ENCODE data around the gene TSPAN4. TPM values are rescaled to one million over a fixed set of nuclear protein-coding genes. Genes with fewer than 3 reads are reported as not detected.

TSPAN4 gene
- total and polyA plus RNA-seq, 9 of the 15 experiments (the other 6 are each of a cell fraction or from before 2014, with no cell fraction given), result 0.07 to 31.0 (median 15.7) TPM

GRCh38 chr11:875769-876301 is 33.2 kb downstream of the TSPAN4 start (continued):
- TF ChIP-seq, protein P1, sequence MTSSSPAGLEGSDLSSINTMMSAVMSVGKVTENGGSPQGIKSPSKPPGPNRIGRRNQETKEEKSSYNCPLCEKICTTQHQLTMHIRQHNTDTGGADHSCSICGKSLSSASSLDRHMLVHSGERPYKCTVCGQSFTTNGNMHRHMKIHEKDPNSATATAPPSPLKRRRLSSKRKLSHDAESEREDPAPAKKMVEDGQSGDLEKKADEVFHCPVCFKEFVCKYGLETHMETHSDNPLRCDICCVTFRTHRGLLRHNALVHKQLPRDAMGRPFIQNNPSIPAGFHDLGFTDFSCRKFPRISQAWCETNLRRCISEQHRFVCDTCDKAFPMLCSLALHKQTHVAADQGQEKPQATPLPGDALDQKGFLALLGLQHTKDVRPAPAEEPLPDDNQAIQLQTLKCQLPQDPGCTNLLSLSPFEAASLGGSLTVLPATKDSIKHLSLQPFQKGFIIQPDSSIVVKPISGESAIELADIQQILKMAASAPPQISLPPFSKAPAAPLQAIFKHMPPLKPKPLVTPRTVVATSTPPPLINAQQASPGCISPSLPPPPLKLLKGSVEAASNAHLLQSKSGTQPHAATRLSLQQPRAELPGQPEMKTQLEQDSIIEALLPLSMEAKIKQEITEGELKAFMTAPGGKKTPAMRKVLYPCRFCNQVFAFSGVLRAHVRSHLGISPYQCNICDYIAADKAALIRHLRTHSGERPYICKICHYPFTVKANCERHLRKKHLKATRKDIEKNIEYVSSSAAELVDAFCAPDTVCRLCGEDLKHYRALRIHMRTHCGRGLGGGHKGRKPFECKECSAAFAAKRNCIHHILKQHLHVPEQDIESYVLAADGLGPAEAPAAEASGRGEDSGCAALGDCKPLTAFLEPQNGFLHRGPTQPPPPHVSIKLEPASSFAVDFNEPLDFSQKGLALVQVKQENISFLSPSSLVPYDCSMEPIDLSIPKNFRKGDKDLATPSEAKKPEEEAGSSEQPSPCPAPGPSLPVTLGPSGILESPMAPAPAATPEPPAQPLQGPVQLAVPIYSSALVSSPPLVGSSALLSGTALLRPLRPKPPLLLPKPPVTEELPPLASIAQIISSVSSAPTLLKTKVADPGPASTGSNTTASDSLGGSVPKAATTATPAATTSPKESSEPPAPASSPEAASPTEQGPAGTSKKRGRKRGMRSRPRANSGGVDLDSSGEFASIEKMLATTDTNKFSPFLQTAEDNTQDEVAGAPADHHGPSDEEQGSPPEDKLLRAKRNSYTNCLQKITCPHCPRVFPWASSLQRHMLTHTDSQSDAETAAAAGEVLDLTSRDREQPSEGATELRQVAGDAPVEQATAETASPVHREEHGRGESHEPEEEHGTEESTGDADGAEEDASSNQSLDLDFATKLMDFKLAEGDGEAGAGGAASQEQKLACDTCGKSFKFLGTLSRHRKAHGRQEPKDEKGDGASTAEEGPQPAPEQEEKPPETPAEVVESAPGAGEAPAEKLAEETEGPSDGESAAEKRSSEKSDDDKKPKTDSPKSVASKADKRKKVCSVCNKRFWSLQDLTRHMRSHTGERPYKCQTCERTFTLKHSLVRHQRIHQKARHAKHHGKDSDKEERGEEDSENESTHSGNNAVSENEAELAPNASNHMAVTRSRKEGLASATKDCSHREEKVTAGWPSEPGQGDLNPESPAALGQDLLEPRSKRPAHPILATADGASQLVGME (CRISPR knock-in tag; IDR thresholded peaks at IDR 0.05), result no peak
- TF ChIP-seq, protein P2, sequence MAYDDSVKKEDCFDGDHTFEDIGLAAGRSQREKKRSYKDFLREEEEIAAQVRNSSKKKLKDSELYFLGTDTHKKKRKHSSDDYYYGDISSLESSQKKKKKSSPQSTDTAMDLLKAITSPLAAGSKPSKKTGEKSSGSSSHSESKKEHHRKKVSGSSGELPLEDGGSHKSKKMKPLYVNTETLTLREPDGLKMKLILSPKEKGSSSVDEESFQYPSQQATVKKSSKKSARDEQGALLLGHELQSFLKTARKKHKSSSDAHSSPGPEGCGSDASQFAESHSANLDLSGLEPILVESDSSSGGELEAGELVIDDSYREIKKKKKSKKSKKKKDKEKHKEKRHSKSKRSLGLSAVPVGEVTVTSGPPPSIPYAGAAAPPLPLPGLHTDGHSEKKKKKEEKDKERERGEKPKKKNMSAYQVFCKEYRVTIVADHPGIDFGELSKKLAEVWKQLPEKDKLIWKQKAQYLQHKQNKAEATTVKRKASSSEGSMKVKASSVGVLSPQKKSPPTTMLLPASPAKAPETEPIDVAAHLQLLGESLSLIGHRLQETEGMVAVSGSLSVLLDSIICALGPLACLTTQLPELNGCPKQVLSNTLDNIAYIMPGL (CRISPR knock-in tag; IDR thresholded peaks at IDR 0.05), result no peak
- TF ChIP-seq BMI1 (IDR thresholded peaks at IDR 0.05; ENCODE audit: low read length) (no peak), MAZ (CRISPR knock-in tag; conservative IDR thresholded peaks at IDR 0.05 in 1 of 2, IDR thresholded peaks at IDR 0.05 in 1 of 2) (peak; percentile 41 to 43; a peak in 2 of 4 replicates), TBP (optimal IDR thresholded peaks at IDR 0.05; ENCODE audit: low read depth, low read length) (peak; percentile 33), DMBX1 (CRISPR knock-in tag; IDR thresholded peaks at IDR 0.05; ENCODE audit: borderline replicate concordance) (no peak), MTA1 (IDR thresholded peaks at IDR 0.05; ENCODE audit: borderline replicate concordance) (peak; percentile 19; the same call in 1 of the 2 replicates), SREBF1 (IDR thresholded peaks at IDR 0.05; ENCODE audit: borderline replicate concordance, low read depth, low read length) (no peak), DLX4 (CRISPR knock-in tag; IDR thresholded peaks at IDR 0.05) (no peak), TSC22D4 (tag; IDR thresholded peaks at IDR 0.05) (no peak), ILF3 (IDR thresholded peaks at IDR 0.05; ENCODE audit: borderline replicate concordance) (no peak), ZNF76 (CRISPR knock-in tag; IDR thresholded peaks at IDR 0.05; ENCODE audit: borderline replicate concordance) (no peak), MXI1 (IDR thresholded peaks at IDR 0.05; ENCODE audit: low read depth, low read length) (peak; percentile 65), PYGO2 (tag; IDR thresholded peaks at IDR 0.05) (no peak), CHD1 (IDR thresholded peaks at IDR 0.05; ENCODE audit: low read length) (no peak), PRMT5 (CRISPR knock-in tag; IDR thresholded peaks at IDR 0.05) (no peak), HOXB6 (CRISPR knock-in tag; IDR thresholded peaks at IDR 0.05; ENCODE audit: borderline replicate concordance) (no peak), MECOM (CRISPR knock-in tag; IDR thresholded peaks at IDR 0.05) (peak; percentile 64; the same call in 1 of the 2 replicates), RHOXF2B (CRISPR knock-in tag; conservative IDR thresholded peaks at IDR 0.05) (no peak), BDP1 (IDR thresholded peaks at IDR 0.05; ENCODE audit: insufficient read depth, insufficient read length) (no peak), E2F4 (CRISPR knock-in tag; IDR thresholded peaks at IDR 0.05; ENCODE audit: low read depth) (no peak)

All from K562 (cell line).